PFSK-1 (cell line): ENCODE results near the gene LPCAT3.

Source experiments
- FOXP2 ChIP-seq: optimal IDR thresholded peaks from 2 replicates; pipeline ENCODE3; 2011; ENCODE audit warnings: borderline replicate concordance, control low read depth, inconsistent platforms; ENCODE audit not compliant: insufficient read depth; ENCODE audit errors: extremely low read length, extremely low read depth
- POLR2AphosphoS5 ChIP-seq: IDR thresholded peaks from 2 replicates; pipeline ENCODE4 v1.6.1; 2012; ENCODE audit warnings: low read depth, mild to moderate bottlenecking, control low read depth, low read length, moderate library complexity
- REST ChIP-seq, 2 experiments: IDR thresholded peaks; 2 replicates each; pipeline versions ENCODE4 v1.6.1 to v1.8.0; 2011 to 2012; ENCODE audit warnings: low read depth in 2 of 2, low read length in 2 of 2, control low read depth in 1 of 2, inconsistent platforms in 1 of 2, mild to moderate bottlenecking in 1 of 2, moderate library complexity in 1 of 2; ENCODE audit not compliant: insufficient read depth in 1 of 2
- SIN3A ChIP-seq: IDR thresholded peaks from 2 replicates; pipeline ENCODE4 v1.6.1; 2012; ENCODE audit warnings: mild to moderate bottlenecking, low read length, moderate library complexity, borderline replicate concordance; ENCODE audit not compliant: insufficient read depth

- TF ChIP-seq REST (IDR thresholded peaks at IDR 0.05; ENCODE audit: insufficient read depth in 1 of 2, low read depth in 2 of 2, low read length in 2 of 2) (no peak), POLR2AphosphoS5 (no peak), FOXP2 (no peak), SIN3A (no peak)
These were observed 35.7 kb downstream of the LPCAT3 start for GRCh38 chr12:6982532-6982931.
